K562 (cell line): ENCODE results near the gene CDC14A. TPM values are rescaled to one million over a fixed set of nuclear protein-coding genes. Genes with fewer than 3 reads are reported as not detected.

ENCODE experiments used
- GABPB1 ChIP-seq: sonication (generic); formaldehyde crosslinking; IDR thresholded peaks from 2 replicates; pipeline ENCODE4 v1.8.0; 2022; ENCODE audit warnings: mild to moderate bottlenecking, missing genetic modification reagents
- GATAD2A ChIP-seq: fragments of 450-650 bp; IDR thresholded peaks from 2 replicates; pipeline ENCODE4 v1.6.1; 2017
- HCFC1 ChIP-seq: IDR thresholded peaks from 2 replicates; pipeline ENCODE4 v1.6.1; 2012; ENCODE audit warnings: low read depth, low read length, improper control_type of control experiment
- HEY1 ChIP-seq: fragments of 250-450 bp; sonication (Bioruptor Pico); IDR thresholded peaks from 2 replicates; pipeline ENCODE4 v1.5.0; 2020; ENCODE audit warnings: mild to moderate bottlenecking, moderate library complexity, borderline replicate concordance
- TSC22D4 ChIP-seq: fragments of 450-650 bp; IDR thresholded peaks from 2 replicates; pipeline ENCODE4 v1.6.1; 2016; ENCODE audit warnings: missing genetic modification characterization, missing biosample characterization, control low read depth
- YBX1 ChIP-seq: fragments of 450-650 bp; IDR thresholded peaks from 2 replicates; pipeline ENCODE4 v1.7.1; 2016; ENCODE audit warnings: mild to moderate bottlenecking
- ZBTB1 ChIP-seq: sonication (generic); formaldehyde crosslinking; IDR thresholded peaks from 2 replicates; pipeline ENCODE4 v1.8.1; 2023; ENCODE audit warnings: missing genetic modification reagents, low read depth, mild to moderate bottlenecking, borderline replicate concordance
- ZBTB11 ChIP-seq, 3 experiments: fragments of 200-800 bp in 1 of 3; fragments of 250-450 bp in 1 of 3; fragments of 450-650 bp in 1 of 3; sonication (Bioruptor Pico) in 1 of 3; sonication (Bioruptor generic) in 1 of 3; formaldehyde crosslinking in 1 of 3; IDR thresholded peaks; 2 replicates each; pipeline versions ENCODE4 v1.6.1 to v1.8.0; 2016 to 2022; ENCODE audit warnings: mild to moderate bottlenecking in 2 of 3, missing genetic modification characterization in 2 of 3, missing compliant biosample characterization in 1 of 3, moderate library complexity in 1 of 3
- ZBTB2 ChIP-seq: fragments of 450-650 bp; IDR thresholded peaks from 2 replicates; pipeline ENCODE4 v1.6.1; 2016; ENCODE audit warnings: antibody characterized with exemption
- ZNF175 ChIP-seq: fragments of 200-800 bp; sonication (Bioruptor generic); IDR thresholded peaks from 2 replicates; pipeline ENCODE4 v1.6.1; 2016; ENCODE audit warnings: low read depth, mild to moderate bottlenecking, missing genetic modification characterization, missing compliant biosample characterization
- ZNF282 ChIP-seq: sonication (generic); formaldehyde crosslinking; IDR thresholded peaks from 2 replicates; pipeline ENCODE4 v1.8.1; 2023; ENCODE audit warnings: missing genetic modification reagents
- ZNF518B ChIP-seq: fragments of 250-450 bp; sonication (Bioruptor Pico); IDR thresholded peaks from 2 replicates; pipeline ENCODE4 v1.5.0; 2021; ENCODE audit warnings: mild to moderate bottlenecking, moderate library complexity
- ZNF766 ChIP-seq: fragments of 200-800 bp; sonication (Bioruptor generic); conservative IDR thresholded peaks from 2 replicates; pipeline ENCODE4 v1.6.1; 2016; ENCODE audit warnings: missing genetic modification characterization, missing compliant biosample characterization
- polyA plus RNA-seq, 8 experiments: library from polyadenylated mRNA; depleted of rRNA in 4 of 8; stranded (reverse) in 5 of 8; unstranded in 3 of 8; fragments of >200 nt; fragmentation: Nextera tagmentation in 2 of 8; fragmentation: Illumina TruSeq in 1 of 8; extraction: Ambion mirVana in 2 of 8; extraction: Trizol in 1 of 8; gene quantifications; 2 replicates each; pipeline versions ENCODE4 v1.2.1 to v1.2.3, GENCODE V29; 2011 to 2014; ENCODE audit warnings: inconsistent platforms in 1 of 8, missing spikeins in 1 of 8
- total RNA-seq, 7 experiments: library from RNA; depleted of rRNA in 6 of 7; stranded (reverse); fragments of >200 nt in 6 of 7; fragmentation: Illumina TruSeq in 2 of 7; extraction: Trizol in 2 of 7; gene quantifications; 2 replicates each; pipeline versions ENCODE4 v1.2.1 to v1.2.3, GENCODE V29; 2011 to 2021; ENCODE audit warnings: low replicate concordance in 1 of 7
- TF ChIP-seq, protein P1 (sequence below): sonication (generic); formaldehyde crosslinking; IDR thresholded peaks from 2 replicates; pipeline ENCODE4 v1.8.0; 2023; ENCODE audit warnings: mild to moderate bottlenecking, missing genetic modification reagents

Gene CDC14A
- total and polyA plus RNA-seq, 9 of the 15 experiments (the other 6 are each of a cell fraction or from before 2014, with no cell fraction given) = 17.0 to 74.3 (median 33.4) TPM

- TF ChIP-seq ZNF518B (CRISPR knock-in tag) (no peak), YBX1 (no peak), TSC22D4 (tag) (no peak), GABPB1 (CRISPR knock-in tag) (no peak), ZNF766 (CRISPR knock-in tag) (no peak), ZBTB11 (CRISPR knock-in tag; IDR thresholded peaks at IDR 0.05) (no peak), GATAD2A (no peak), ZNF282 (CRISPR knock-in tag) (no peak), HCFC1 (peak; percentile 33; the same call in 1 of the 2 replicates), ZBTB1 (CRISPR knock-in tag) (no peak), ZNF175 (no peak), HEY1 (CRISPR knock-in tag) (no peak), ZBTB2 (no peak)
- TF ChIP-seq, protein P1, sequence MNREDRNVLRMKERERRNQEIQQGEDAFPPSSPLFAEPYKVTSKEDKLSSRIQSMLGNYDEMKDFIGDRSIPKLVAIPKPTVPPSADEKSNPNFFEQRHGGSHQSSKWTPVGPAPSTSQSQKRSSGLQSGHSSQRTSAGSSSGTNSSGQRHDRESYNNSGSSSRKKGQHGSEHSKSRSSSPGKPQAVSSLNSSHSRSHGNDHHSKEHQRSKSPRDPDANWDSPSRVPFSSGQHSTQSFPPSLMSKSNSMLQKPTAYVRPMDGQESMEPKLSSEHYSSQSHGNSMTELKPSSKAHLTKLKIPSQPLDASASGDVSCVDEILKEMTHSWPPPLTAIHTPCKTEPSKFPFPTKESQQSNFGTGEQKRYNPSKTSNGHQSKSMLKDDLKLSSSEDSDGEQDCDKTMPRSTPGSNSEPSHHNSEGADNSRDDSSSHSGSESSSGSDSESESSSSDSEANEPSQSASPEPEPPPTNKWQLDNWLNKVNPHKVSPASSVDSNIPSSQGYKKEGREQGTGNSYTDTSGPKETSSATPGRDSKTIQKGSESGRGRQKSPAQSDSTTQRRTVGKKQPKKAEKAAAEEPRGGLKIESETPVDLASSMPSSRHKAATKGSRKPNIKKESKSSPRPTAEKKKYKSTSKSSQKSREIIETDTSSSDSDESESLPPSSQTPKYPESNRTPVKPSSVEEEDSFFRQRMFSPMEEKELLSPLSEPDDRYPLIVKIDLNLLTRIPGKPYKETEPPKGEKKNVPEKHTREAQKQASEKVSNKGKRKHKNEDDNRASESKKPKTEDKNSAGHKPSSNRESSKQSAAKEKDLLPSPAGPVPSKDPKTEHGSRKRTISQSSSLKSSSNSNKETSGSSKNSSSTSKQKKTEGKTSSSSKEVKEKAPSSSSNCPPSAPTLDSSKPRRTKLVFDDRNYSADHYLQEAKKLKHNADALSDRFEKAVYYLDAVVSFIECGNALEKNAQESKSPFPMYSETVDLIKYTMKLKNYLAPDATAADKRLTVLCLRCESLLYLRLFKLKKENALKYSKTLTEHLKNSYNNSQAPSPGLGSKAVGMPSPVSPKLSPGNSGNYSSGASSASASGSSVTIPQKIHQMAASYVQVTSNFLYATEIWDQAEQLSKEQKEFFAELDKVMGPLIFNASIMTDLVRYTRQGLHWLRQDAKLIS = 0 out of 2 replicates have a peak, but pooled peaks have one; percentile 25
These were observed 10.6 kb downstream of the CDC14A start (continued) for GRCh38 chr1:100362821-100363466.
